WERI-Rb-1 (cell line): Measurements from ENCODE around the gene NKAIN1.

ENCODE experiments used
- DNase-seq: peaks from one replicate; pipeline ENCODE4 v3.0.0-alpha.2; 2020
- H3K27ac ChIP-seq: fragments of 250-450 bp; sonication (Bioruptor Pico); 2 replicates; pipeline ENCODE4 v1.5.1; 2020; ENCODE audit warnings: mild to moderate bottlenecking, moderate library complexity
- H3K27me3 ChIP-seq: fragments of 250-450 bp; sonication (Bioruptor Pico); 2 replicates; pipeline ENCODE4 v1.5.1; 2021; ENCODE audit warnings: mild to moderate bottlenecking, low read depth, moderate library complexity; ENCODE audit not compliant: insufficient read depth, severe bottlenecking
- H3K36me3 ChIP-seq: fragments of 250-450 bp; sonication (Bioruptor Pico); 2 replicates; pipeline ENCODE4 v1.5.1; 2020; ENCODE audit warnings: mild to moderate bottlenecking, moderate library complexity
- H3K4me3 ChIP-seq: 2 replicates; pipeline ENCODE4 v1.5.1; 2011; ENCODE audit warnings: low read depth, mild to moderate bottlenecking, control low read depth, low read length
- H3K9me3 ChIP-seq: fragments of 250-450 bp; sonication (Bioruptor Pico); 2 replicates; pipeline ENCODE4 v1.5.1; 2021; ENCODE audit warnings: mild to moderate bottlenecking, moderate library complexity; ENCODE audit not compliant: severe bottlenecking
- CTCF ChIP-seq: IDR thresholded peaks from 2 replicates; pipeline ENCODE4 v1.5.1; 2011; ENCODE audit warnings: low read depth, mild to moderate bottlenecking, control low read depth, inconsistent platforms, low read length

The NKAIN1 gene

GRCh38 chr1:31154632-31155215 lies 85.0 kb downstream of the NKAIN1 start:
- peak; percentile 89 for DNase-seq
- Histone ChIP-seq H3K36me3 (no peaks in the 10 kb centered on the region), H3K4me3 (peak overlapping the region; percentile 67), H3K9me3 (no peaks in the 10 kb centered on the region), H3K27me3 (no peaks in the 10 kb centered on the region), H3K27ac (peak overlapping the region; percentile 93)
- TF ChIP-seq CTCF = no peak

GRCh38 chr1:31154000-31154631 lies 85.6 kb downstream of the NKAIN1 start:
- no peak for DNase-seq
- Histone ChIP-seq H3K36me3 (no peaks in the 10 kb centered on the region), H3K27me3 (no peaks in the 10 kb centered on the region), H3K4me3 (peak overlapping the region; percentile 67), H3K9me3 (no peaks in the 10 kb centered on the region), H3K27ac (peak overlapping the region; percentile 93)
- TF ChIP-seq CTCF = no peak

GRCh38 chr1:31153423-31153822 lies 86.3 kb downstream of the NKAIN1 start:
- no peak overlapping the region for H3K4me3 ChIP-seq
- TF ChIP-seq CTCF = no peak
- DNase-seq = no peak
- H3K27me3 ChIP-seq = no peaks in the 10 kb centered on the region
- H3K36me3 ChIP-seq = no peaks in the 10 kb centered on the region
- no peaks in the 10 kb centered on the region for H3K9me3 ChIP-seq
- H3K27ac ChIP-seq = no peak overlapping the region

GRCh38 chr1:31152181-31152795 lies 87.4 kb downstream of the NKAIN1 start:
- no peak for TF ChIP-seq CTCF
- Histone ChIP-seq H3K9me3 (no peaks in the 10 kb centered on the region), H3K36me3 (no peaks in the 10 kb centered on the region), H3K27ac (no peak overlapping the region), H3K4me3 (no peak overlapping the region), H3K27me3 (no peaks in the 10 kb centered on the region)
- no peak for DNase-seq

- no peaks in the 10 kb centered on the region for H3K36me3 ChIP-seq
These were observed 88.3 kb downstream of the NKAIN1 start for GRCh38 chr1:31151402-31151801.

More at GRCh38 chr1:31151402-31151801, 88.3 kb downstream of the NKAIN1 start:
- DNase-seq = no peak
- no peak for TF ChIP-seq CTCF
- Histone ChIP-seq H3K9me3 (no peaks in the 10 kb centered on the region), H3K27me3 (no peaks in the 10 kb centered on the region), H3K27ac (no peak overlapping the region), H3K4me3 (no peak overlapping the region)
